DND-41 (cell line): ENCODE data around the gene ARSB.

Experiments used
- ATAC-seq: fragments of 200-7000 bp; cut with Tn5 transposase; 3 replicates; pipeline ENCODE4 v1.9.1; 2021; ENCODE audit warnings: low read depth; ENCODE audit not compliant: insufficient read depth
- DNase-seq: peaks from one replicate; pipeline ENCODE4 v3.0.0-alpha.2; 2020
- H2AFZ ChIP-seq: 2 replicates; pipeline ENCODE4 v1.6.0; 2012; ENCODE audit warnings: low read depth, low read length
- H3K27ac ChIP-seq: 2 replicates; pipeline ENCODE4 v1.5.1; 2012; ENCODE audit warnings: low read length, inconsistent platforms
- H3K27me3 ChIP-seq: fragments of 200-600 bp; sonication (generic); 2 replicates; pipeline ENCODE4 v1.6.0; 2012; ENCODE audit warnings: low read length, mild to moderate bottlenecking, inconsistent platforms; ENCODE audit not compliant: insufficient read depth, poor library complexity
- H3K36me3 ChIP-seq: 2 replicates; pipeline ENCODE4 v1.5.1; 2012; ENCODE audit warnings: low read length, inconsistent platforms; ENCODE audit not compliant: insufficient read depth
- H3K4me1 ChIP-seq: 2 replicates; pipeline ENCODE4 v1.5.1; 2012; ENCODE audit warnings: mild to moderate bottlenecking, low read length; ENCODE audit not compliant: insufficient read depth
- H3K4me2 ChIP-seq: 2 replicates; pipeline ENCODE4 v1.6.0; 2012; ENCODE audit warnings: mild to moderate bottlenecking, moderate library complexity, low read length, inconsistent platforms; ENCODE audit not compliant: insufficient read depth
- H3K4me3 ChIP-seq, 2 experiments: fragments of 200-600 bp in 1 of 2; shearing (Covaris generic) in 1 of 2; 2 replicates each; pipeline ENCODE4 v1.5.1; 2012 to 2016; ENCODE audit warnings: inconsistent platforms in 2 of 2, low read length in 2 of 2, mild to moderate bottlenecking in 2 of 2, low read depth in 1 of 2, moderate library complexity in 1 of 2
- H3K79me2 ChIP-seq: 2 replicates; pipeline ENCODE4 v1.6.0; 2012; ENCODE audit warnings: low read length, inconsistent platforms; ENCODE audit not compliant: insufficient read depth
- H3K9ac ChIP-seq: 2 replicates; pipeline ENCODE4 v1.6.0; 2012; ENCODE audit warnings: low read depth, mild to moderate bottlenecking, inconsistent platforms, low read length, moderate library complexity
- H3K9me3 ChIP-seq: 2 replicates; pipeline ENCODE4 v1.5.1; 2012; ENCODE audit warnings: low read length, moderate library complexity, mild to moderate bottlenecking, inconsistent platforms; ENCODE audit not compliant: insufficient read depth, severe bottlenecking
- H4K20me1 ChIP-seq: 2 replicates; pipeline ENCODE4 v1.6.0; 2012; ENCODE audit warnings: low read length; ENCODE audit not compliant: insufficient read depth
- EZH2 ChIP-seq: IDR thresholded peaks from 3 replicates; pipeline ENCODE4 v1.6.1; 2012; ENCODE audit warnings: borderline replicate concordance, low read depth, mild to moderate bottlenecking, moderate library complexity, low read length, inconsistent platforms; ENCODE audit not compliant: severe bottlenecking
- TF ChIP-seq, protein P1 (sequence below): IDR thresholded peaks from 2 replicates; pipeline ENCODE4 v1.5.1; 2012; ENCODE audit warnings: borderline replicate concordance, low read length, moderate library complexity, mild to moderate bottlenecking; ENCODE audit not compliant: poor library complexity, severe bottlenecking; ENCODE audit errors: extremely low read depth

ARSB gene

DNA sequence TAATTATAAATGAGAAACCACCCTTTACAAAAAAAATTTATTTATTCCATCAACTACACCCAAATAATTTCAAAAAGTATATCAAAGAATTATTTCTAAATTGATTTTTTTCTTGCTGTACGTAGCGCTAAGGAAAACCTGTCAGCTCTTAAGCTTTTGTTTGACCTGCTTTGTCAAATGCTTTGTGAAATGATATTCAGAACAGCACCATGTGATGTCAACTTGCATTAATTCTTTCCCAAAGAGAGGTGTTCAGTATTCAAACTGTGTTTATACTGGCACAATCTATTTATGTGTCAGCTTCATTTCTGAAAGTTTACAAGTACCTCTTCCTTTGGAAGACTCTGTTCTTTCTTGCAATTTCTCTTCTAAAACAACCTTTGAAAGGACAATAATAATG, 12.0 kb upstream of the ARSB start:
- H3K9me3 ChIP-seq, result no peaks in the 10 kb centered on the region
- DNase-seq (no peak), ATAC-seq (no peak)
- H3K4me3 ChIP-seq, result no peak overlapping the region
- TF ChIP-seq, protein P1, sequence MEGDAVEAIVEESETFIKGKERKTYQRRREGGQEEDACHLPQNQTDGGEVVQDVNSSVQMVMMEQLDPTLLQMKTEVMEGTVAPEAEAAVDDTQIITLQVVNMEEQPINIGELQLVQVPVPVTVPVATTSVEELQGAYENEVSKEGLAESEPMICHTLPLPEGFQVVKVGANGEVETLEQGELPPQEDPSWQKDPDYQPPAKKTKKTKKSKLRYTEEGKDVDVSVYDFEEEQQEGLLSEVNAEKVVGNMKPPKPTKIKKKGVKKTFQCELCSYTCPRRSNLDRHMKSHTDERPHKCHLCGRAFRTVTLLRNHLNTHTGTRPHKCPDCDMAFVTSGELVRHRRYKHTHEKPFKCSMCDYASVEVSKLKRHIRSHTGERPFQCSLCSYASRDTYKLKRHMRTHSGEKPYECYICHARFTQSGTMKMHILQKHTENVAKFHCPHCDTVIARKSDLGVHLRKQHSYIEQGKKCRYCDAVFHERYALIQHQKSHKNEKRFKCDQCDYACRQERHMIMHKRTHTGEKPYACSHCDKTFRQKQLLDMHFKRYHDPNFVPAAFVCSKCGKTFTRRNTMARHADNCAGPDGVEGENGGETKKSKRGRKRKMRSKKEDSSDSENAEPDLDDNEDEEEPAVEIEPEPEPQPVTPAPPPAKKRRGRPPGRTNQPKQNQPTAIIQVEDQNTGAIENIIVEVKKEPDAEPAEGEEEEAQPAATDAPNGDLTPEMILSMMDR, result no peak
- no peak for TF ChIP-seq EZH2
- H3K9ac ChIP-seq, result no peak overlapping the region
- H3K79me2 ChIP-seq, result no peaks in the 10 kb centered on the region
- no peaks in the 10 kb centered on the region for H3K27me3 ChIP-seq
- no peak overlapping the region for H2AFZ ChIP-seq
- no peaks in the 10 kb centered on the region for H4K20me1 ChIP-seq
- no peak overlapping the region for H3K4me2 ChIP-seq
- peaks cover 9% of the 10 kb centered on the region for H3K4me1 ChIP-seq
- H3K27ac ChIP-seq, result no peak overlapping the region
- H3K36me3 ChIP-seq, result no peaks in the 10 kb centered on the region

DNA sequence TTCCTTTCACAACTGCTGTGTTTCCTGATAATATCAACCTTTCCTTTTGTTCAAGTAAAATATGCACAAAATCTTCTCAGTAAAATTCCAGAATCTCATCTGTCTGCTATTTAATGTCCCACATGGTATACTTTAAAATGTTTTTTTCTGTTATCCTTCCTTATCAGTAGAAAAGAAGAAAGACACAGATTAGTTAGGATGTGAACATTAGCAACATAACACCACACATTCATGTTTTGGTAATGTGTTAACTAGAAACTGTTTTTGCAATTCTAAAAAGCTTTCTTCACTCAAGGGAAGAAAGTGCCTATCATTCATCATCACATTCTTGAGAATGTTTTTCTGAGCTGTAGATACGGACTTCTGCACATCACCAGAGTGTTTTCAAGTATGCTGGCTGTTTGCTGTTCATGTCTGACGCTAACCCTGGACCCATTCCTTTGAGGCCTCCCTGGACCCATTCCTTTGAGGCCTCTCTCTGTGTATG, 10.5 kb upstream of the ARSB start:
- H3K79me2 ChIP-seq, result no peaks in the 10 kb centered on the region
- no peaks in the 10 kb centered on the region for H3K27me3 ChIP-seq
- H3K27ac ChIP-seq, result no peak overlapping the region
- no peak overlapping the region for H3K9ac ChIP-seq
- H4K20me1 ChIP-seq, result no peaks in the 10 kb centered on the region
- H3K4me3 ChIP-seq, result no peak overlapping the region
- ATAC-seq (no peak), DNase-seq (no peak)
- H3K36me3 ChIP-seq, result no peaks in the 10 kb centered on the region
- no peak for TF ChIP-seq EZH2
- TF ChIP-seq, protein P1, result no peak
- no peak overlapping the region for H2AFZ ChIP-seq
- H3K4me2 ChIP-seq, result no peak overlapping the region
- H3K9me3 ChIP-seq, result no peaks in the 10 kb centered on the region
- peaks cover 9% of the 10 kb centered on the region for H3K4me1 ChIP-seq

DNA sequence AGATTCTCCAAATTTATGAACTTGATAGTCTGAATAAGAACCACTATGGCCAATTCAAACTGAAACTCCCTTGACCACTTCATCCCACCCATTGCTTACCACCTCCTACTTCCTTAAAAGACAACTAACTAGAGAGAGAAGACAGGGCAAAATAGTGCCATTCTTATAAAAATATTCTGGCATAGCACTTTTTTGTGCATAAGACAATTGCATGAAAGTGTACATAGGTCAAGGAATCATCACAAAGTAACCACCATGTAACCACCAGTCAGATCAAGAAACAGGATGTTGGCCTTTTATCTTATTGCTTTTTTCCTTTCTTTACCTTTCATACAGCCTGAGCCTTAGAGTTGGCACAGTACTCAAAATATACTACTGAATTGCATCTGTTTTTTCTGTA, 8.1 kb upstream of the ARSB start:
- no peak overlapping the region for H3K4me3 ChIP-seq
- peak; percentile 88 for ATAC-seq
- H3K79me2 ChIP-seq, result no peaks in the 10 kb centered on the region
- TF ChIP-seq, protein P1, result no peak
- no peak for TF ChIP-seq EZH2
- no peak overlapping the region for H3K4me2 ChIP-seq
- peaks cover 9% of the 10 kb centered on the region for H3K4me1 ChIP-seq
- DNase-seq, result no peak
- no peaks in the 10 kb centered on the region for H4K20me1 ChIP-seq
- no peak overlapping the region for H3K9ac ChIP-seq
- no peaks in the 10 kb centered on the region for H3K9me3 ChIP-seq
- H2AFZ ChIP-seq, result no peak overlapping the region
- no peaks in the 10 kb centered on the region for H3K27me3 ChIP-seq
- no peaks in the 10 kb centered on the region for H3K36me3 ChIP-seq
- H3K27ac ChIP-seq, result no peak overlapping the region; the same call in 1 of the 2 replicates

DNA sequence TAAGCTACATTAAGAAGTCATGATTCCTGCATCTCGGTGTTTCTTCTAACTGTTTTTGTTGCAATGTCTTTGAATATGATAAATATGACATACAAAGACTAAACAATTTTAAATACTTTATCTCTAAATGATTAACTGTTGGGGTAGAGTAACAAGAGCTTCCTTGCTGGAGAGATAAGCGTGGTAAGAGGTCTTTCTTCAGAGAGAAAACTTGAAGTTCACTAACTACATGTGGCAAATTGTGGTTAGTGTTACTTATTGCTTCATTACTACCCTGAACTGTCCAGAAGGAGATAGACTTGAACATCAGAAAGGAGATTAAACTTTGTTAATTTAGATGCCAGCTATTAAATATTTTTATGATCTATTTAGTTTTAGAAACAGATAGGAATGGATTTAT, 7.0 kb upstream of the ARSB start:
- DNase-seq (no peak), ATAC-seq (no peak)
- Histone ChIP-seq H3K4me2 (no peak overlapping the region), H3K27me3 (no peaks in the 10 kb centered on the region), H2AFZ (no peak overlapping the region), H4K20me1 (no peaks in the 10 kb centered on the region), H3K9ac (no peak overlapping the region), H3K4me3 (no peak overlapping the region), H3K79me2 (no peaks in the 10 kb centered on the region), H3K9me3 (no peaks in the 10 kb centered on the region), H3K36me3 (no peaks in the 10 kb centered on the region), H3K4me1 (peaks cover 9% of the 10 kb centered on the region), H3K27ac (no peak overlapping the region)
- TF ChIP-seq EZH2, result no peak
- TF ChIP-seq, protein P1, result no peak
